Measurements from ENCODE around the gene PCDH15.

PCDH15 gene

DNA sequence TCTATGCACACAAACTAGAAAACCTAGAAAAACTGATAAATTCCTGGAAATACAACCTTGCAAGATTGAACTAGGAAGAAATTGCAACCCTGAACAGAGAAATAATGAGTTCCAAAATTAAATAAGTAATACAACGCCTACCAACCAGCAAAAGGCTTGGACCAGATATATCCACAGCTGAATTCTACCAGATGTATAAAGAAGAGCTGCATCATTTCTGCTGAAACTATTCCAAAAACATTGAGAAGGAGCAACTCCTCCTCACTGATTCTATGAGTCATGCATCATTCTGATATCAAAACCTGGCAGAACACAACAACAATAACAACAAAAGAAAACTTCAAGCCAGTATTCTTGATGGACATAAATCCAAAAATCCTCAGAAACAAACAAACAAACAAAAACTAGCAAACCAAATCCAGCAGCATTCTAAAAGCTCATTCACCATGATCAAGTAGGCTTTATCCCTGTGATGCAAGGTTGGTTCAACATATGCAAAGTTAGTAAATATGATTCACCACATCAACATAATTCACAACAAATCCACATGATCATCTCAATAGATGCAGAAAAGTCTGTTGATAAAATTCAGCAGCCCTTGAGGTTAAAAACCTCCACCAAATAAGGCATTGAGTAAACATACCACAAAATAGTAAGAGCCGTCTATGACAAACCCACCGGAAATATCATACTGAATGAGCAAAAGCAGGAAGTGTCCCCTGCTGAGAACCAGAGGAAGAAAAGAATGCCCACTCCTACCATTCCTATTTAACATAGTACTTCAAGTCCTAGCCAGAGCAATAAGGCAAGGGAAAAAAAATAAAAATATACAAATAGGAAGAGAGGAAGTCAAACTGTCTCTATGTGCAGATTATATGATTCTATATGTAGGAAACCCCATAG lies 98.2 kb downstream of the PCDH15 start:
- no peak for DNase-seq

DNA sequence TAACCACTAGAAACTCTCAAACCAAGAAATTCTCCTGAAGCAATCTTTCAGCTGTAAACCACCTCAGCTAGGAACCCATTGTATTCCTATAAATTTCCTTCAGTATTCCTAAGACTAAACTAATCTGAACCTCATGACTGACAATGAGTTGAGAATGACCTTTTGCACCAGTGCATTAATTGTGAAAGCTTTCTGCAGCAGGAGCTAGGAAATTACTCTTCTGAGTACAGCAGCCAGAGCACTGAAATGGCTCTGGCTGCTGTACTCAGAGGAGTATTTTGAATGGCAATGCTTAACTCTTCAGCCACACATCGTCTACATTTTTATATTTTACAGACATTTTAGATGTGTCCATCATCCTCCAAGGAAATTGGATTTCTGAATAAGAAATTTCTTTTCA lies 109.7 kb downstream of the PCDH15 start:
- DNase-seq: no peak

DNA sequence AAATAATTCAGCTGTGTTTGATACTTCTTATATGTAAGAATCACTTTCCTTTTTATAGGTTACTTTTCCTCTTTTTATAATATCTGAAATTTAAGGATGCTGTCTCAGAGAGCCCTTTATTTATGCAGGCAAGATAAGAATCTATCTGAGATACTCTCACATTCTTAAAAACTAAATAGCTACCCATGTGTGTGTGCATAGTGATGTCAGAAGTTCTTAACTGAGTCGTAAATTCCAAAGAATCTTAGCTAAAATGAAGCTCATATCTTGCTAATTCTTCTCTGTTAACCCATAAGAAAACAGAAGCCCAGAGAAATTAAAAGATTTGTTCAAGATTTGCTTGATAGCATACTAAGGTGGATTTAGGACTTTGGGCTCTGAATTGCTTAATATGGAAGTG lies 118.5 kb downstream of the PCDH15 start:
- no peak for DNase-seq

DNA sequence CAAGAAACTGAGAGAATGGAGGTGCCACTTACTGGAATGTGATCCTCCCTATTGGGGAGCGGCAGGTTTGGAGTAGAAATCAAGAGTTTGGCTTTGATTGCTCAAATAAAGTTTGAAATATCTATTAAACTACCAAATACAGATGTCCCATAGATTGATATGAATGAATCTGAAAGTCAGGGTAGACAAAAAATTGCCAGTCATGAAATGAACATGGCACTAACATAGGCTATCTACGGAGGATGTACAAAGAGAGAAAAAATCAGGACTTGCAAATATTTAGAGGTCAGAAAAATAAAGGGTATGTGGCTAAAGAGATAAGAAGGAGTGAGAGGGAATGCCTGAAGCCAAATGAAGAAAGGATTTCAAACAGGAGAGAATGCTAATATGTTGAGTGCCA lies 119.9 kb downstream of the PCDH15 start:
- DNase-seq: no peak

DNA sequence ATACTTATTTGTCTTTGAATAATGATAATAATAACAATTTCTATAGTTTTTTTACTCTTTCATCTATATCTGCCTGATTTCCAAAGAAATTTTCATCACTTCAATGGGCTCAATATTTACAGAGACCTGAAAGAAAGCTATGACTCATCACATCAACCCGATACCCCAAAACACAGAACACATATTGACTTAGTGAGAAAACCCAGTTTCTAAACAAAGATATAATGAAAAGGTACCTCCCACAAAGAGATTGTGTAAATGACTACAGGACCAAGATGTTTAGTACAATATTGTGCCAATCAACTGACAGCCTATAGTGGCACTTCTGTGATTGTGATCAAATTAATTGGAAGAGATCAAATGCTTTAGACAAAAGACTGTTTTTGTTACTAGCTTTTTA lies 133.9 kb downstream of the PCDH15 start:
- DNase-seq: no peak

DNA sequence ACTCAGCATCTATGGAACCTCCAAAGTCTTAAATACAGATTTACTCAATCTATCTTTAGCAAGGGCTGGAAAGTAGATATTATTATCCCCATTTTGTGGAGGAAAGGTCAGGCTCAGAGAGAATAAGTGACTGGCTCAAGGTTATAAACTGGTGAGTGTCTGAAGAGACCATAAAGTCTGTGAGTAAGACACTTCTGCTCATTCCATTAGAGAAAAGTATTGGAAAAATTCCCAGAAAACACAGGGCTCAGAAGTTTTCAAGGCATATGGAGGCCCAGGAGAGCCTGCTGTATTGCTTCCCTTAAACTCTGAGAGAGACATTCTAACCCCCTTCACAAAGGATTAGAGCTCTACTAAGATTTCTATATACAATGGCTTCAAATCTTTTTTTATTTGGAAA lies 134.8 kb downstream of the PCDH15 start:
- DNase-seq: no peak

DNA sequence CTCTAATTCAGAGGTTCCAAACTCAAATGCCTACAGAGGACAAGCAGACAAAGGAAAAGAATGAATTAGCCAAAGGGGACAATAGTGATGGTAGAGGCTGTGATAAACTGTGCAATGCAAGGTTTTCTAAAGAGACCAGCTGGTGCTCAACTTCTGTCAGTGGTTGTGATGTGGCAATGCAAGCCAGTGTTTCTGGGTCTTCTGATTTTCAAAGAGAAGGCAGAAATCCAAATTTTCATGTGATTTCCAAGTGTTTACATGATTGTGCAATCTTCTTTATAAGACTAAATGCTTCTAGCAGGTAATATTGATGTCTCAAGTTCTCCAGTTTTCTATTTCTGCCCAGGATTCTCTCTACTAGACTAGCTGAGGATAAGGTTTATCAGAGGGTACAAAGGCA lies 135.9 kb downstream of the PCDH15 start:
- DNase-seq: no peak

DNA sequence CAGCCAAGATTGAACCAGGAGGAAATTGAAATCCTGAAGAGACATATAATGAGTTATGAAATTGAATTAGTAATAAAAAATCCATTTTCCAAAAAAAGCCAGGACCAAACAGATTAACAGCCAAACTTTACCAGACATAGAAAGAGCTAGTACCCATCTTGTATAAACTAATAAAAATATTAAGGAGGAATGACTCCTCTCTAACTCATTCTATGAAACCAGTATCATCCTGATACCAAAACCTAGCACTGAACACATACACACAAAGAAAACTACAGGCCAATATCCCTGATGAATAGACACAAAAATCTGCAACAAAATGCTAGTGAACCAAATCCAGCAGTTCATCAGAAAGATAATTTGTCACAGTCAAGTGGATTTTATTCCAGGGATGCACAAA lies 140.6 kb downstream of the PCDH15 start:
- DNase-seq: no peak

DNA sequence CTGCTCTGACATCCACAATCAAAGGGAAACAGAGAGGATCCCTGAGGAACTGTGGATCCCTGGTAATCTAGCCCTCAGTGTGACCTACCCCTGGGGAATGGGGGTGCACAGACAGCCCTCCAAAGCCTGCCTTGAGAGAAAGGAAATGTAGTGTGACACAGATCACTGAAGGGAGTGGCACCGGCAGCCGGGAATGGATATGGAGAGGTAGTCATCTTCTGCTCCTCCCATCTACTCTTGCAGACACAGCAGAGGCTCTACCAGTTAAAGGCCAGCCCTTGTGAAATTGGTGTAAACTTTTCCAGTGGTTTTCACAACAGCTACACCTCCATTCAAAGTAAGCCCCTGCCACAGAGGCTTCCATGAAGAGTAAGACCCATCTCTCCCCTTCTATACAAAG lies 144.4 kb downstream of the PCDH15 start:
- no peak for DNase-seq

DNA sequence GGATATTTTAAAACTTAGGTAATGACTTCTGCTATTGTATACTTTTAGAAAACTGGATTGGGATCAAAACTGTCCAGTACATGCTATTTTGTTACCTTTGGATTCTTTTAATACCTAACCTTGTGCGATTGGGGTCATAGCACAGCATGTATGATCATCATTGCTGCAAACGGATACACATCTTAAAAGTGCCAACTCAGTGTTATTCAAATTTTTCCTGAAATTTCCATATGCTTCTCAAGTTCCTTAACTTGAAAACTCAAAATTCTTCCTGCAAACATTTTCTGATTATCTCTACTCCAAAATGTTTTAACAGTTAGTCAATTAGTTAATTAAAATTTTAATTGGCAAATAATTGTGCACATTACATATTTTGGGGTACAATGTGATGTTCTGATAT lies 147.5 kb downstream of the PCDH15 start:
- no peak for DNase-seq

DNA sequence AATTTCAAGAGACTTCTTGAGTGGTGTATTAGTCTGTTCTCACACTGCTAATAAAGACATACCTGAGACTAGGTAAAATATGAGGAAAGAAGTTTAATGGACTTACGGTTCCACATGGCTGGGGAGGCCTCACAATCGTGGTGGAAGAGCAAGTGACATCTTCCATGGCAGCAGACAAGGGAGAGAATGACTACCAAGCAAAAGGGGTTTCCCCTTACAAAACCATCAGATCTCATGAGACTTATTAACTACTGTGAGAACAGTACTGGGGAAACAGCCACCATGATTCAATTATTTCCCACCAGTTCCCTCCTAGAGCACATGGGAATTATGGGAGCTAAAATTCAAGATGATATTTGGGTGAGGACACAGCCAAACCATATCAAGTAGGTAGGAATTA lies 150.5 kb downstream of the PCDH15 start:
- no peak for DNase-seq

DNA sequence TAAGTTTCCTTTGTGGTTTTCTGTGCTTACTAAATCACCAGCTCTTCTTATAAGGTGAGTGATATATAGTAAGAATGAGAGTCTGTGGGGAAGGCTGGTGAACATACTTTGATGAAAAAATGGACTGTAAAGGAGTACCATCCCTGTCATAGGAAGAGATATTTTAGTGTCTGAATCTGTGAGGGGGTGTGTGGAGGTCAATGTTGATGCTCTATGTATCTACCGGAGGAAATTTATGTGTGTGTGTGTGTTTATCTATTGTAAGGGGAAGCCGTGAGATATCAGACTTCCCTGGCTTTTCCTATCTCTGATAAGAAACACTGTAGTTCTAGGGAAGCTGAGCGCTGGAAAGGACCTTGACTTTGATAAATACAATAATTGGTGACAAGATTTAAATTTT lies 179.0 kb downstream of the PCDH15 start:
- no peak for DNase-seq

DNA sequence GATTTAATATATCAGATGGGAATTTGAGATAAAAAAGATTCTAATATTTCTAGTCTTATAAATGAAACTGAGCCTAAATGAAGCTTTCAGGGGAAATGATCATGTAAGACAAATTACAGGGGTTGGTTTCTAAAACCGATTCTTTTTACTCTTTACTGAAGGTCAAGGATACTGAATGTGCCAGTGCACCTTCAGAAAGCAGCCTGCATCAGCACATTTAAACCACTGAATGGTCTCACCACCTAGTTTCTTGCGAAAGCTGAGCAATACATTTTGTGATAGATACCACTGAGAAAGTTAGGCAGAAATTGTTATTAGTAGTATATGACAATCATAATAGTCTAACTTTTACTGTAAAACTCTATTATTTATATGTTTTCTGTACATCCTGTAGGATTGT lies 180.7 kb downstream of the PCDH15 start:
- no peak for DNase-seq

DNA sequence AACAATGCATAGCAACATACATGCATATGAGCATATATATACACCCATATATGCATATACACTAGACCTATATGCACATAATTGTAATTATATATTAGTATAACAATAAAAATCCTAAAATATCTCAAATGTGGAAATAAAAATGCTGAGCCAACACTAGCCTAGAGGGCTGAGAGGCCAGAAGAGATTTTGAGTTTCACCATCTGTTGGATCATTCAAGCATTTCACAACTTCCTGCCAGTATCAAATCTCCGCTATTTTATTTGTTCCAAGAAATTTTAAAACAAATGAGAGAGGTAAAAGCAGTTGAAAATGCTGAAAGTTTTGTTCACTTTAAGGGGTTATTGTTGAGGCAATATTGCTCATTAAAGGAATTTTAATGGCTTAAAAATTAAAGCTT lies 187.0 kb downstream of the PCDH15 start:
- DNase-seq: no peak

DNA sequence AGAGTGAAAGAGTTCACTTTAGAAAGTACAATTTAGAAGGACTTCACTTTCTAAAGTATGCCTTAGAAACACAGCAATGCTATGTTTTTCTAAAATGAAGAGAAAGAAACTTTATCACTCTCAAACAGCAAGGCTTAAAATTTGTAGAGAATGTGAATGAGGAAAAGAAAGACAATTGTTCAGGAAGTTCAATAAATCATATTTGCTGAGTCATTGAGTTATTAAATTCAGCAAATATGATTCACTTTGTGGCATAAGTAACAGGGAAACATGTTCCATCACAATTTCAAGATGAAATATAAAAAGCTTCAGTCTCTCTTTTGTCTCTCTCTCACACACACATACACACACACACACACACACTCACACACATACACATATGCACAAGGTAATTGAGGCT lies 187.9 kb downstream of the PCDH15 start:
- no peak for DNase-seq

DNA sequence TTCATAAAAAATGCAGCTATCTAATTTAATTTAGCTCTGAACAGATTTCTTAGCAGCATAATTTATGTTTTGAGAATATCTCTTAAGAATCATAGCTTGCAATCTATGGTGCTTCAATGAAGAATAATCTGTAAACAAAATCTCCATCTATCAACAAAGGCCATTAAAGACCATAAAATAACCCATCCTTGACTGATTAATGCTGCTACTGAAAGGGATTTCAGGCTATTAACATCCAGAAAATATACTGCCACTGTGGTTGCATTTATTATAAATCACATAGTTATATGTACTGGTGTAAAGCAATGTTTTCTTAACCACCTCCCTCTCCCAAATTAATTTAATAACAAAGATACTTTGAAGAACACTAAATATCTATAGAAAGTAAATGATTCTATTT lies 191.6 kb downstream of the PCDH15 start:
- DNase-seq: no peak

DNA sequence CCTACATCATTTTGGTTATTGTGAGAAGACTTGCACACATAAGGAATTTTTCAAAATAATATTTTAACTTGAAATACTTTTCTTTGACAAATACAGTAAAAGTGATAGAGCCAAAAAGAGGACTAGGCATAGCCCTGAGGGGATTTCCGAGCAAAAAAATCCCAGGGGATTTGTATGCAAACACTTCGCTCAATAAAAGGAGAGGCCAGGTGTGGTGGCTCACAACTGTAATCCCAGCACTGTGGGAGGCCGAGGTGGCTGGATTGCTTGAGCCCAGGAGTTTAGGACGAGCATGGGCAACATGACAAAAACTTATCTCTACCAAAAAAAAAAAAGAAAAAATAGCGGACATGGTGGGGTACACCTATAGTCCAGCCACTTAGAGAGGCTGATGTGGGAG lies 193.0 kb downstream of the PCDH15 start:
- DNase-seq: no peak

DNA sequence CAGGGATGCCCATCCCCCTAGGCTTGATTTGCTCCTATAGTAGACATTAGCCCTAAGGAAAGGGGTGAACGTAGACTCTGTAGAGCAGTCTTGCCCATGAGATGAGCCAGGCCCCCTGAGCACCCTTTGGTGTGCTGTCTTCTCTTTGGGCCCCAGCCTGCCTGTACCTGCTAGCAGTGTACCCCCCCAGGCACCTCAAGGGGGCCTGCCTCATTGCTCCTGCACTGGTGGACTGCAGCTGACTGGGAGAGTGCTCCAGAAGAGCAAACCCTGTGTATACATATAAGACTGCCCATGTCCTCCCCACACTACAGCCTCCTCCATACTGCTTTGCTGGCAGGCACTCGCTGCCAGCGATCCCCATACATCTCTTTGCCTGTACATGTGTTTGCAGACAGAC lies 206.7 kb downstream of the PCDH15 start:
- DNase-seq: no peak

DNA sequence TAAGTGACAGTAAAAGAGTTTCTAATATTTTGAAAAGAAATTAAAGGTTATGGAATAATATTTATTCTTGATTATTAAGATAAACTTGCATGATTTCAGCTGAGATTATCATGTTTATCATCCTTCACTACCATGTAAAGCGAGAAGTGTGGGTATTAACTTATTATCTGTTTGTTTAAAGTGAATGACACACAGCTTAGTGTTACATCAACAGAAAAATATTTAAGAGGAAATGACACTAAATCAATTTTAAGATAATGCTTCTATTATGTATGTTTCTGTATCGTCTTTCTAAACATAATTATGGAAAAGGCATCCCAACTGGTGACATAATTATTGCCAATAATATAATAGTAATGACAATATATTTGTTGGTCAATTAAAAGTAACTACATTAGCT lies 213.1 kb downstream of the PCDH15 start:
- no peak for DNase-seq

DNA sequence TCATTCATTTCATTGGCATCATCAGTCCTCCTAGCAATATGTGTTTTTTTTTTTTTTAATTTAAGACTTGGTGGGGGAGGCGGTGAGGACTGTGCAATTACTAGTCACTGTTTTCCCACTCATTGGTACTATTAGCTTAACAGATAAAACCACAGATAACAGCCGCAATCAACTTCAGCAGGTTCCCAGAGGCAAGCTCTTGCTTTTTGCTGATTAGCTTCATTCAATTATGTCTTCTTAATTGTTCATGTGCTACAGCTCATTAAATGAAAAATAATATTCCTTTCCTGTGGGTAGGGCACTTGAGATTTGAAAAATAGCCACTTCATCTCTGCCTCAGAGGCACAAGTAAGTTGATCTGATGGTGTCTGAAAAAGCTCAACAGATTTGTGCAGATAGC lies 215.5 kb downstream of the PCDH15 start:
- DNase-seq: no peak

DNA sequence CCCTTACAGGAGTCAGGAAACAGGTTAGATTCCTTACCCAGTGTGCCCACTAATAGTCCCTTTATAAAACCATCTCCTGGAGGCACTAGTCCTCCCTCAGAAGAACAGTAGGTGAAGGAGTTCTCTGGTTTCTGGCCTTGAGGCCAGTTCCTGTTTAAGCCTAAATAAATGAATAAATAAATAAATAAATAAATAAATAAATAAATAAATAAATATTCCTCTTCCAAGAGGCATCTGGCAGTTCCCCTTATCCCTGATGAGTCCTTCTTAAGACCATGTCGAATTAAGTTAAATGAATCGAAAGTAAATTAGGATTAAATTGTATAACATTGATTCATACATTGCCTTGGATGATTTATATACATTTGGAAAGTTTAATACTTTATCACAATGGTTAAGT lies 223.3 kb downstream of the PCDH15 start:
- no peak for DNase-seq

DNA sequence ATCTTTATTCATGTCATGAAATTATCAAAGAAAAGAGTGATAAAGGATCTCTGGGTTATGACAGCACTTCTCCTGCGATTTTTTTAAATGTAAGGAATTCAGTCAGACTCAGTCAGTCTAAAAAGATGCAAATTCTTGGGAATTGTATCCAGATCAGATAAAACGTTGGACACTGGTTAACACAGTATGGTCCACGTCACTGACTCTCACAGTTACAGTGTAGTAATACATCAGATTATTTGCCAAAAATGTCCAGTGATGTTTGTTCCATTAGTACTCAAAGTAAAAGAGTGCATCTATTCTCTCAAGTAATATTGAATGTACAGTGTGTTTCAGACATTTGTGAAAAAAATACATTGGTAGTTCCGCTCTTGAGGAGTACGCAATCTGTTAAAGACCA lies 224.5 kb downstream of the PCDH15 start:
- no peak for DNase-seq

DNA sequence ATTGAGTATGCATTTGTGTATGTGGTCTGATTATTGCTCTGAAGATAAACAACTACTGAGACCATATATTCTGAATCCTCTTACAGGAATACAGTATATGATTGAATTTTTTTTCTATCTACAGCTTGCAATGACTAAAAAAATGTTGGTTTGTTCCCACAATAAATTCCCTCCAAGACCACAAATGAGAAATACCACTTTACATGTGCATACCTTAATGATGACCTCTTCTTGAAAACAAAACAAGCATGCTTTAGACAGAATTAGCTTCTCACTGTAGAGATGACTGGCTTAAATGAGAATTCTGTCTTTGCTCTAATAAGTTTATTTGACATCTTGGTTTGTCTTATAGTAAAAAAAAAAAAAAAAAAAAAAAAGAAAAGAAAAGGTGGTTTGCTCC lies 241.5 kb downstream of the PCDH15 start:
- no peak for DNase-seq

DNA sequence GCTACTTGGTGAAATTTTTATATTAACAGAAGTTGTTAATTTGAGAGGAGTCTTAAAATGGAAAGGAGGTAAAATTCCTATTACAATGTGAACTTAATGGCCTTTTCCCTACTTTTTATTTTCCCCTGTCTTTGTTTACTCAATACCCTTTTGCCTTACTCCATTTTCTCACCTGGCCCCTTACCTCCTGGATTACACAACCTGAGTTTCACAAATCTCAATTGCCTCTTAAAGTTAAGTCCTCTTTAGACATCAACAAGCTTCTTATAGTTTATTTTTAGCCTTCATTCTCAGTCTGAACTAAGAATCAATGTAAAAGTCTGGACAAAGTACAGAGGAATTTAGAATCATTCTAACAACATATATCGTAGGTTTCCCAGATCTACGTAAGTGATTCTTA lies 247.0 kb downstream of the PCDH15 start:
- no peak for DNase-seq

DNA sequence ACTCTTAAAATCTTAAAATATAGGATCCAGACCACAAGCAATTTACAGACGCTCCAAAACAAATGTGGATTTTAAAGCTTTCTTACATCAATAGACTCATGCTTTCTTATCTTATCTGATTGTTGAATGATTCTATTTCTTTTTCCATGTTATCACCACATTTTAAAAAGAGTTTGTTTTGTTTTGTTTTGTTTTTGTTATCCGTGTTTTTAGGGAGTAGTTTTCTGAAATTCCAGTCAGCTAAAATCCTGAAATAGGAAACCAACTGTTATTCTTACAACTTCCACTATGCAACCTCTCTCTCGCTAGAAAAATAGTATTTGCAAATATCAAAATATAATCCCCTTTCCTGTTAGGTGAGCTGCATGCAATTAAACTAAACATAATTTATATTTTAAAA lies 251.0 kb downstream of the PCDH15 start:
- no peak for DNase-seq
